ENCODE results near the gene COMMD6.
A peak's percentile ranks its signal among the peaks of the same experiment; 100 is the strongest.

DNA sequence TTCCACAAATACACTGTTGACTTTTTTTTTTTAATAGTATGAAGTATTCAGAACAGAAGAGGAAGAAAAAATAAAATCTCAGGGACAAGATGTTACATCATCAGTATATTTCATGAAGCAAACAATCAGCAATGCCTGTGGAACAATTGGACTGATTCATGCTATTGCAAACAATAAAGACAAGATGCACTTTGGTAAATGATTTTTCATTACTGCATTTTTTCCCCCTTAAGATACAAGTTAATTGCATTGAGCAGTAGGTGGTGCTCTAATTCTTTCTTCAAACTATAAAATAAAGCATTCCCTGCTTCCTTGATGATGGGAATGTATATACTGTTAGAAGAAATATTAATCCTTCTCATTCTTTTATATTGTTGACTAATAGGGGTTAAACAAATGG is 29.0 kb upstream of the COMMD6 start:
- no peak for TF ChIP-seq POLR2A (IDR thresholded peaks at IDR 0.05)
- TF ChIP-seq, protein P1, sequence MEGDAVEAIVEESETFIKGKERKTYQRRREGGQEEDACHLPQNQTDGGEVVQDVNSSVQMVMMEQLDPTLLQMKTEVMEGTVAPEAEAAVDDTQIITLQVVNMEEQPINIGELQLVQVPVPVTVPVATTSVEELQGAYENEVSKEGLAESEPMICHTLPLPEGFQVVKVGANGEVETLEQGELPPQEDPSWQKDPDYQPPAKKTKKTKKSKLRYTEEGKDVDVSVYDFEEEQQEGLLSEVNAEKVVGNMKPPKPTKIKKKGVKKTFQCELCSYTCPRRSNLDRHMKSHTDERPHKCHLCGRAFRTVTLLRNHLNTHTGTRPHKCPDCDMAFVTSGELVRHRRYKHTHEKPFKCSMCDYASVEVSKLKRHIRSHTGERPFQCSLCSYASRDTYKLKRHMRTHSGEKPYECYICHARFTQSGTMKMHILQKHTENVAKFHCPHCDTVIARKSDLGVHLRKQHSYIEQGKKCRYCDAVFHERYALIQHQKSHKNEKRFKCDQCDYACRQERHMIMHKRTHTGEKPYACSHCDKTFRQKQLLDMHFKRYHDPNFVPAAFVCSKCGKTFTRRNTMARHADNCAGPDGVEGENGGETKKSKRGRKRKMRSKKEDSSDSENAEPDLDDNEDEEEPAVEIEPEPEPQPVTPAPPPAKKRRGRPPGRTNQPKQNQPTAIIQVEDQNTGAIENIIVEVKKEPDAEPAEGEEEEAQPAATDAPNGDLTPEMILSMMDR (IDR thresholded peaks at IDR 0.05 in 4 of 5, conservative IDR thresholded peaks at IDR 0.05 in 1 of 5) = peak in 1 of 5 experiments; percentile 16

Data from gastrocnemius medialis (tissue), 4 donors.